Liver (tissue), 3 donors: Measurements from ENCODE around the gene ABLIM3.

Experiments
- CTCF ChIP-seq: fragments of 150-350 bp; IDR thresholded peaks from 2 replicates; pipeline ENCODE4 v1.5.1; 2017; ENCODE audit warnings: improper control_type of control experiment, low read depth, low read length; ENCODE audit not compliant: missing input control
- EGR1 ChIP-seq, 2 donors: IDR thresholded peaks; 2 replicates each; pipeline ENCODE4 v1.6.1; 2016 to 2018; ENCODE audit warnings: antibody characterized with exemption in 2 of 2, low read depth in 2 of 2
- GABPA ChIP-seq, 2 donors: IDR thresholded peaks in 1 of 2; conservative IDR thresholded peaks in 1 of 2; 2 replicates each; pipeline ENCODE4 v1.6.1; 2016; ENCODE audit warnings: antibody characterized with exemption in 2 of 2, mild to moderate bottlenecking in 1 of 2, moderate library complexity in 1 of 2
- RAD21 ChIP-seq, 2 donors: IDR thresholded peaks; 2 replicates each; pipeline ENCODE4 v1.6.1; 2016; ENCODE audit warnings: antibody characterized with exemption in 2 of 2, mild to moderate bottlenecking in 2 of 2
- REST ChIP-seq: IDR thresholded peaks from 2 replicates; pipeline ENCODE4 v1.6.1; 2016; ENCODE audit warnings: antibody characterized with exemption, mild to moderate bottlenecking
- RXRA ChIP-seq, 2 donors: IDR thresholded peaks; 2 replicates each; pipeline ENCODE4 v1.6.1; 2017 to 2018; ENCODE audit warnings: antibody characterized with exemption in 2 of 2, mild to moderate bottlenecking in 1 of 2
- SP1 ChIP-seq: IDR thresholded peaks from 2 replicates; pipeline ENCODE4 v1.6.1; 2018; ENCODE audit warnings: antibody characterized with exemption, mild to moderate bottlenecking
- TAF1 ChIP-seq: conservative IDR thresholded peaks from 2 replicates; pipeline ENCODE4 v1.6.1; 2016; ENCODE audit warnings: antibody characterized with exemption, mild to moderate bottlenecking
- TF ChIP-seq, protein P1 (sequence below): IDR thresholded peaks from 2 replicates; pipeline ENCODE4 v1.6.1; 2016; ENCODE audit warnings: antibody characterized with exemption
- TF ChIP-seq, protein P2 (sequence below): IDR thresholded peaks from 2 replicates; pipeline ENCODE4 v1.6.1; 2016; ENCODE audit warnings: antibody characterized with exemption
- TF ChIP-seq, protein P3 (sequence below): IDR thresholded peaks from 2 replicates; pipeline ENCODE4 v1.6.1; 2016; ENCODE audit warnings: antibody characterized with exemption
- donor health status: healthy.
- donor health status: healthy.

DNA sequence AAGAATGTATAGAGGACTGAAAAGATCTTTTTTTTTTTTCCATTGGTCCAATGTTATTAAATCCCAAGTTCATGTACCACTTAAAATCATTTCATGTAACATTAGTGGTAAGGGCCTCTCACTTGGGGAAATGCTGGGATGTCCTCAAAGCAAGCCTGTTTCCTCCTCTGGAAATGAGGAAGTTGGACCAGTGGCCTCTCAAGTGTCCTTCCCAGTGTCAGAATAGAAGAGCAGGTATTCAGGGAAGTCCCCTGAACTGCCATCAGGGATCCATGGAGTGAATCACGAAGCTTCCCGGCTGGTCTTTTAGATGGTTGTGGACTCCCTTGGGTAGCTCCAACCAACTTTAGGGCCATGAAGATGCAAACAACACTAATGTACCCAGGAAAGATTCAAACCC is 75.2 kb downstream of the ABLIM3 start:
- TF ChIP-seq GABPA (IDR thresholded peaks at IDR 0.05 in 1 of 2, conservative IDR thresholded peaks at IDR 0.05 in 1 of 2) = no peak
- no peak for TF ChIP-seq CTCF
- no peak for TF ChIP-seq RAD21 (IDR thresholded peaks at IDR 0.05)
- no peak for TF ChIP-seq REST
- TF ChIP-seq RXRA (IDR thresholded peaks at IDR 0.05) = no peak
- no peak for TF ChIP-seq EGR1 (IDR thresholded peaks at IDR 0.05; ENCODE audit: low read depth in 2 of 2)
- TF ChIP-seq, protein P1, sequence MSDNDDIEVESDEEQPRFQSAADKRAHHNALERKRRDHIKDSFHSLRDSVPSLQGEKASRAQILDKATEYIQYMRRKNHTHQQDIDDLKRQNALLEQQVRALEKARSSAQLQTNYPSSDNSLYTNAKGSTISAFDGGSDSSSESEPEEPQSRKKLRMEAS = no peak
- TF ChIP-seq, protein P2, sequence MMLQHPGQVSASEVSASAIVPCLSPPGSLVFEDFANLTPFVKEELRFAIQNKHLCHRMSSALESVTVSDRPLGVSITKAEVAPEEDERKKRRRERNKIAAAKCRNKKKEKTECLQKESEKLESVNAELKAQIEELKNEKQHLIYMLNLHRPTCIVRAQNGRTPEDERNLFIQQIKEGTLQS = no peak
- no peak for TF ChIP-seq TAF1
- TF ChIP-seq, protein P3, sequence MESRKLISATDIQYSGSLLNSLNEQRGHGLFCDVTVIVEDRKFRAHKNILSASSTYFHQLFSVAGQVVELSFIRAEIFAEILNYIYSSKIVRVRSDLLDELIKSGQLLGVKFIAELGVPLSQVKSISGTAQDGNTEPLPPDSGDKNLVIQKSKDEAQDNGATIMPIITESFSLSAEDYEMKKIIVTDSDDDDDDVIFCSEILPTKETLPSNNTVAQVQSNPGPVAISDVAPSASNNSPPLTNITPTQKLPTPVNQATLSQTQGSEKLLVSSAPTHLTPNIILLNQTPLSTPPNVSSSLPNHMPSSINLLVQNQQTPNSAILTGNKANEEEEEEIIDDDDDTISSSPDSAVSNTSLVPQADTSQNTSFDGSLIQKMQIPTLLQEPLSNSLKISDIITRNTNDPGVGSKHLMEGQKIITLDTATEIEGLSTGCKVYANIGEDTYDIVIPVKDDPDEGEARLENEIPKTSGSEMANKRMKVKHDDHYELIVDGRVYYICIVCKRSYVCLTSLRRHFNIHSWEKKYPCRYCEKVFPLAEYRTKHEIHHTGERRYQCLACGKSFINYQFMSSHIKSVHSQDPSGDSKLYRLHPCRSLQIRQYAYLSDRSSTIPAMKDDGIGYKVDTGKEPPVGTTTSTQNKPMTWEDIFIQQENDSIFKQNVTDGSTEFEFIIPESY = no peak
- no peak for TF ChIP-seq SP1
